Measurements from ENCODE around the gene APH1A. TPM values are rescaled to one million over a fixed set of nuclear protein-coding genes. Genes with fewer than 3 reads are reported as not detected.
"Not testable (repeated sequence)": the region's sequence is repeated elsewhere in the genome, so short reads cannot be mapped to it uniquely, and the experiment has no call there.

APH1A gene
- 142 and 145 TPM in 2 replicates for total RNA-seq
- long read RNA-seq, partial matches to known transcripts: 1 of 1 reads
- long read RNA-seq, other reads (novel, unspliced or antisense): 0 of 1 reads

- Mint-ChIP-seq H3K36me3 (ENCODE audit: low read depth) (no peaks in the 10 kb centered on the region), H3K27me3 (ENCODE audit: low read depth) (no peaks in the 10 kb centered on the region), H3K9me3 (no peaks in the 10 kb centered on the region), H3K27ac (ENCODE audit: unreplicated experiment) (peak within 1 kb of the TSS; percentile 98), H3K4me3 (peak within 1 kb of the TSS; percentile 97), H3K4me1 (peaks cover 51% of the 10 kb centered on the region)
- DNase-seq (ENCODE audit: low read depth, low spot score): peak; percentile 90
- TF ChIP-seq, protein P1, sequence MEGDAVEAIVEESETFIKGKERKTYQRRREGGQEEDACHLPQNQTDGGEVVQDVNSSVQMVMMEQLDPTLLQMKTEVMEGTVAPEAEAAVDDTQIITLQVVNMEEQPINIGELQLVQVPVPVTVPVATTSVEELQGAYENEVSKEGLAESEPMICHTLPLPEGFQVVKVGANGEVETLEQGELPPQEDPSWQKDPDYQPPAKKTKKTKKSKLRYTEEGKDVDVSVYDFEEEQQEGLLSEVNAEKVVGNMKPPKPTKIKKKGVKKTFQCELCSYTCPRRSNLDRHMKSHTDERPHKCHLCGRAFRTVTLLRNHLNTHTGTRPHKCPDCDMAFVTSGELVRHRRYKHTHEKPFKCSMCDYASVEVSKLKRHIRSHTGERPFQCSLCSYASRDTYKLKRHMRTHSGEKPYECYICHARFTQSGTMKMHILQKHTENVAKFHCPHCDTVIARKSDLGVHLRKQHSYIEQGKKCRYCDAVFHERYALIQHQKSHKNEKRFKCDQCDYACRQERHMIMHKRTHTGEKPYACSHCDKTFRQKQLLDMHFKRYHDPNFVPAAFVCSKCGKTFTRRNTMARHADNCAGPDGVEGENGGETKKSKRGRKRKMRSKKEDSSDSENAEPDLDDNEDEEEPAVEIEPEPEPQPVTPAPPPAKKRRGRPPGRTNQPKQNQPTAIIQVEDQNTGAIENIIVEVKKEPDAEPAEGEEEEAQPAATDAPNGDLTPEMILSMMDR (conservative IDR thresholded peaks at IDR 0.05): no peak
These were observed at the start of gene APH1A for GRCh38 chr1:150268705-150269403. Gene APH1A (minus strand): TSS chr1:150269016. CDS start chr1:150268810, 206 bp downstream.

DNA sequence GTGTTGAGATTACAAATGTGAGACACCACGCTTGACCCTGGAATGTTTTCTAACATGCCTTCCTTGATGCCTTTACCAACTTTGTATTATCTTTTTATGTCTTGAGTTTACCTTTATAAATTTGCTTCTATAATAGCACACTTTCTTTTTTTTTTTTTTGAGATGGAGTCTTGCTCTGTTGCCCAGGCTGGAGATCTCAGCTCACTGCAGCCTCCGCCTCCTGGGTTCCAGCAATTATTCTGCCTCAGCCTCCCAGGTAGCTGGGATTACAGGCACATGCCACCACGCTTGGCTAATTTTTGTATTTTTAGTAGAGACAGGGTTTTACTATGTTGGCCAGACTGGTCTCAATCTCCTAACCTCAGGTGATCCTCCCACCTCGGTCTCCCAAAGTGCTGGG, 45.9 kb upstream of the APH1A start:
- H3K27ac Mint-ChIP-seq (ENCODE audit: unreplicated experiment); DNase-seq (ENCODE audit: low read depth, low spot score); H3K4me3 Mint-ChIP-seq; H3K9me3 Mint-ChIP-seq; H3K36me3 Mint-ChIP-seq (ENCODE audit: low read depth); H3K27me3 Mint-ChIP-seq (ENCODE audit: low read depth); H3K4me1 Mint-ChIP-seq: not testable (repeated sequence)

GRCh38 chr1:150311762-150312161, 42.9 kb upstream of the APH1A start:
- no peak overlapping the region for H3K4me3 Mint-ChIP-seq
- H3K4me1 Mint-ChIP-seq: no peaks in the 10 kb centered on the region
- DNase-seq (ENCODE audit: low read depth, low spot score): no peak
- TF ChIP-seq, protein P1 (conservative IDR thresholded peaks at IDR 0.05): no peak
- no peaks in the 10 kb centered on the region for H3K9me3 Mint-ChIP-seq
- peaks cover 10% of the 10 kb centered on the region for H3K36me3 Mint-ChIP-seq (ENCODE audit: low read depth)
- H3K27ac Mint-ChIP-seq (ENCODE audit: unreplicated experiment): no peak overlapping the region
- H3K27me3 Mint-ChIP-seq (ENCODE audit: low read depth): no peaks in the 10 kb centered on the region

DNA sequence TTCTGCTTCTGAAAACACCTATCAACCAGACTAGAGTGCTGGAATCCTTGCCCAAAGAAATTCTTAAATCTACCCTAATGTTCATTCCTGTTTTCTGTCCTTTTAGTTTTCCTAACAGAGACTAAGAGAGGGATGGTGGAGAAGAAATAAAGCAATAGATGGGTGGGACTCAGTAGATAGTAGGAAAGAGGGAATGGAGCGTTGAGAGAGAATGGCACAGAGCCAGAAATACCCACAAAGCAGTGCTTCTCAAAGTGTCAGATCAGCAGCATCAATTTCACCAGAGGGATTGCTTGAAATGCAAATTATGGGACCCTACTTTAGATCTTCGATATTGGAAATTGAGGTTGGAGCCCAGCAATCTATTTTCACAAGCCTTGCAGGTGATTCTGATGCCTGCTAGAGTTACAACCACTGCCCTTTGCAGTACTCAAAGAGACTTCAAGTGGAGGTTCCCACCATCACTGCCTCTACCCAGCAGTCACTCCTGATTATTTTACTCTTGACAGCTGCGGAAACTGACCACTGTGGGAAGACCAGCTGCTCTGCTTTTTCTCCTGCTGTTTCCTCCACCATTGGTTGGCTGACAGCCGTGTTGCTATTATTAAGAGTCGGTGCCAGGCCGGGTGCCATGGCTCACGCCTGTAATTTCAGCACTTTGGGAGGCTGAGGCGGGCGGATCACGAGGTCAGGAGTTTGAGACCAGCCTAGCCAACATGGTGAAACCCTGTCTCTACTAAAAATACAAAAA, 41.1 kb upstream of the APH1A start:
- Mint-ChIP-seq H3K4me1 (no peaks in the 10 kb centered on the region), H3K27me3 (ENCODE audit: low read depth) (no peaks in the 10 kb centered on the region), H3K36me3 (ENCODE audit: low read depth) (peaks cover 10% of the 10 kb centered on the region), H3K4me3 (no peak overlapping the region), H3K27ac (ENCODE audit: unreplicated experiment) (no peak overlapping the region), H3K9me3 (no peaks in the 10 kb centered on the region)
- DNase-seq (ENCODE audit: low read depth, low spot score): no peak
- TF ChIP-seq, protein P1 (conservative IDR thresholded peaks at IDR 0.05): no peak

GRCh38 chr1:150308585-150308984, 39.8 kb upstream of the APH1A start:
- H3K4me3 Mint-ChIP-seq; H3K4me1 Mint-ChIP-seq; H3K27ac Mint-ChIP-seq (ENCODE audit: unreplicated experiment); H3K9me3 Mint-ChIP-seq; H3K27me3 Mint-ChIP-seq (ENCODE audit: low read depth); DNase-seq (ENCODE audit: low read depth, low spot score): not testable (repeated sequence)
- peaks cover 11% of the 10 kb centered on the region for H3K36me3 Mint-ChIP-seq (ENCODE audit: low read depth)

- TF ChIP-seq, protein P1 (conservative IDR thresholded peaks at IDR 0.05): no peak
- Mint-ChIP-seq H3K27me3 (ENCODE audit: low read depth) (no peaks in the 10 kb centered on the region), H3K36me3 (ENCODE audit: low read depth) (peaks cover 7% of the 10 kb centered on the region), H3K4me1 (no peaks in the 10 kb centered on the region), H3K27ac (ENCODE audit: unreplicated experiment) (no peak overlapping the region), H3K9me3 (no peaks in the 10 kb centered on the region), H3K4me3 (no peak overlapping the region)
- DNase-seq (ENCODE audit: low read depth, low spot score): no peak
These were observed 34.1 kb upstream of the APH1A start for GRCh38 chr1:150302902-150303301.

Measured in neural crest cell (in vitro differentiated cells).